Large intestine (tissue), 3 donors: ENCODE data around the gene AMFR. TPM values are rescaled to one million over a fixed set of nuclear protein-coding genes. Genes with fewer than 3 reads are reported as not detected.

Experiments
- DNase-seq, 2 donors: peaks; one replicate each; pipeline versions ENCODE4 v3.0.0 to v3.0.0-alpha.2; 2013
- H3K27ac ChIP-seq: one replicate; pipeline ENCODE4 v1.5.1; 2013; ENCODE audit warnings: low read length
- H3K27me3 ChIP-seq: 2 replicates; pipeline ENCODE4 v1.6.1; 2013; ENCODE audit warnings: low read length; ENCODE audit not compliant: control insufficient read depth, insufficient read depth
- H3K36me3 ChIP-seq: 2 replicates; pipeline ENCODE4 v1.6.1; 2013; ENCODE audit warnings: low read length; ENCODE audit not compliant: control insufficient read depth, insufficient read depth
- H3K4me1 ChIP-seq: one replicate; pipeline ENCODE4 v1.6.1; 2013; ENCODE audit warnings: low read length; ENCODE audit not compliant: control insufficient read depth, insufficient read depth
- H3K4me3 ChIP-seq: one replicate; pipeline ENCODE4 v1.5.1; 2013; ENCODE audit warnings: low read length
- H3K9me3 ChIP-seq: one replicate; pipeline ENCODE4 v1.6.1; 2013; ENCODE audit warnings: mild to moderate bottlenecking, low read depth, low read length, moderate library complexity; ENCODE audit not compliant: control insufficient read depth
- WGBS: methylation state at CpG from one replicate; pipeline ENCODE4 v1.1.5; 2013; ENCODE audit warnings: low lambda C conversion rate; ENCODE audit not compliant: insufficient coverage; 5-methylcytosine and 5-hydroxymethylcytosine counted together
- polyA plus RNA-seq: library from polyadenylated mRNA; unstranded; fragments of 120-200 nt; gene quantifications from one replicate; pipeline ENCODE4 v1.2.1, GENCODE V29; 2013

AMFR gene
- polyA plus RNA-seq, 1 donor = 85.9 TPM

DNA sequence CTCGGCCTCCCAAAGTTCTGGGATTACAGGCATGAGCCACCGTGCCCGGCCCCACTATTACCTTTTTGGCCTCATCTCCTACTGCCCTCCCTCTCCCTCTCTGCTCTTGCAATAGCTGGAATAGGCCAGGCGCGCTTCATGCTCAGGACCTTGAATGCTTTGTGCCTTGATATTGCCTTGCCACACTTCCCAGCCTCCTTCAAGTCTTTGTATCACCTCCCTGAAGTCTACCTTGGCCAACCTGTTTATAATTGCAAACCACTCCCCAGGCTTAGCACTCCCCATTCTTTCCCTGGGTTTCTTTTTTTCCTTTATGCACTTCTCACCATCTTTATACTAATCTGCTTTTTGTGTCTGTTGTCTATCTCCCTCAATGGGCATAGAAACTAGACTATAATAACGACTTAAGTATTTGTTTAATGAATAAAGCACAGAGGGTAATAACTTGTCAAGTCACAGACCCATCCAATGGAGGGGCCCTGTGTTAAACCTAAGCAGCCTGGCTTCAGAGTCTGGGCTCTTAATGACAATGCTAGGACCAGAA lies 32.7 kb upstream of the AMFR start:
- Histone ChIP-seq H3K27ac (no peak overlapping the region), H3K9me3 (no peaks in the 10 kb centered on the region), H3K27me3 (no peaks in the 10 kb centered on the region), H3K36me3 (peaks cover 45% of the 10 kb centered on the region), H3K4me1 (no peaks in the 10 kb centered on the region), H3K4me3 (no peak overlapping the region)
- WGBS = 100% methylated on average over 2 of the region's 6 CpGs
- DNase-seq = no peak

DNA sequence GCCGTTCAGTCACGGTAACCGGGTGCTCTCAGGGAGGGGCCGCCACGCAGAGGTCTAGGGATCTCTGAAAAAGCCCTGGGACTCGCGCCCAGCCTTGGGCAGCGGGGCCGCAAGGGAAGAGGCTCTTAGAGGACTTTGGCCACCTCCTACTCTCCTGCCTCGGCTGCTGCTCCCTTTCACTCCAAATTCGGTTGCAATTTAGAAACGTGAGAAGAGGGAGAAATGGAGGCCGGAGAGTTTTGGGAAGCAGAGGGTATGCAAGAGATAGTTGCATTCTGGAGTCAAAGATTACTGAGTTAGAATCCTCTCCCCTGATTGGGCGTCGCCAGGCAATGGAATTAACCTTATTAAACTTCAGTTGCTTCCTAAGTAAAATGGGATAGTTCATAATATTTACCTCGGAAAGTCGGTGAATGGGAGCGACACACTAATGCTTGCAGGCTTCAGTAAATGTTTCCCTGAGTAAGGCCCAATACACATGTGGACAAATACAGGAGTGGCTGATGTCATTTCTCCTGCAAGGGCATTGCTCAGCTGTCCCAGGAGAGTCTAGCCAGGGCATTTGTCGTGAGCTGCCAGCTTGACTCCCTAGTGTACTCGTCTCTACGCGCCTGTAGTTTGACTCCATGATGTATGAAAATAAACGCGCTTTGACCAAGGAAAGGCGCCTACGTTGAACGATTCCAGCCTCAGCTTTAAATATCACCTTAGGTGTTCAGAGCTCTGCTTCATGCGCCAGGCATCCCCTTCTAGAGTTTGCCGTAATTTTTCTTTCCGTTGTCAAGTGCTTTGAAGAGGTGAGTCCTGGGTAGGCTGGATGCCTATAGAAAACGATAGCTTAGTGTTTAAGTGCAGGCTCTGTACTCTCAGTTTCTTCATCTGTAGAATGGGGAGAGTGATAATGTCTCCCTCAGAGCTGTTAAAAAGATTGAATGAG lies 26.7 kb upstream of the AMFR start:
- Histone ChIP-seq H3K27me3 (no peaks in the 10 kb centered on the region), H3K4me3 (peak overlapping the region; percentile 86), H3K9me3 (no peaks in the 10 kb centered on the region), H3K36me3 (peaks cover 22% of the 10 kb centered on the region), H3K4me1 (peaks cover 7% of the 10 kb centered on the region), H3K27ac (peak overlapping the region; percentile 92)
- peak; percentile 33 to 71 for DNase-seq
- no CpG with 5 or more reads among the region's 31 CpGs for WGBS

- peak; percentile 97 to 98 for DNase-seq
- Histone ChIP-seq H3K36me3 (peaks cover 20% of the 10 kb centered on the region), H3K9me3 (no peaks in the 10 kb centered on the region), H3K27ac (peak within 1 kb of the TSS; percentile 92), H3K4me3 (peak within 1 kb of the TSS; percentile 86), H3K4me1 (peaks cover 7% of the 10 kb centered on the region), H3K27me3 (no peaks in the 10 kb centered on the region)
- WGBS = no CpG with 5 or more reads among the region's 56 CpGs
Measured at GRCh38 chr16:56450986-56451752, 25.8 kb upstream of the AMFR start, which contains the start of the genes NUDT21 and OGFOD1. TSS of gene NUDT21 (minus strand) at chr16:56451332. CDS start at chr16:56451202, 130 bp downstream. TSS of gene OGFOD1 (plus strand) at chr16:56451554. CDS start at chr16:56451613, 59 bp downstream.

DNA sequence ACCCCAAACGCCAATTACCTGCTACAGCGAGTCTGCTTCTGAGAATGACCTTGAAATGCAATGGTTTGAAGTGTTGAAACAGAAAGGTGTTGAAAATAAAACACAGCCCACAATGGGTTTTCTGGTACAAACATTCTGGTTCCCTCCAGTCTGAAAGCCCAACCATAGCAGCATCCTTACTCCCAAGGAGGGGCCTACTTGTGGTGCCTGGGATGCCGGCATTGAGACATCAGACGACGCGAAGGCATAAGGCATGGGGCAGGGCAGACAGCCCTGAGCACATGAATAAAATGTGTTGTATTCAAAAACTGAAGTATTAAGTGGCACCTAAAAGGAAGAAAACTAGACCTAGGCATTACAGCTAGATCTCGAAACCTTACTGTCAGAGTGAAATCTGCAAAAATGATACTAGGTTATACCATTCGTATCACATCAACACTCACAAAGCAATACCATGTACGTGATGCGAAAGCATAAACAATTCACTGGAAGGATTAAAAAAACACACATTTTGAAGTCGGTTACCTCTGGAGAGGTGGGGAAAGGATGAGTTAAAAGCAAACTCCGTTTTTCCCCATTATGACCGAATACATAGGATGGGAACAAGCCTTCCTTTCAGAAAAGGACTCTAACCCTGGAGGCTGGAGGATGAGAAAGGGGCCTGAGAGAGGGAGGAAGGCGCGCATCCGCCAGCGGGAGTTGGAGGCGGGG lies 25.1 kb upstream of the AMFR start:
- WGBS = 20% methylated on average over 1 of the region's 18 CpGs
- H3K27ac ChIP-seq = peak overlapping the region; percentile 71
- peak overlapping the region; percentile 86 for H3K4me3 ChIP-seq
- no peaks in the 10 kb centered on the region for H3K9me3 ChIP-seq
- no peaks in the 10 kb centered on the region for H3K27me3 ChIP-seq
- peaks cover 7% of the 10 kb centered on the region for H3K4me1 ChIP-seq
- peak; percentile 5 to 35 for DNase-seq
- peaks cover 20% of the 10 kb centered on the region for H3K36me3 ChIP-seq

- no peaks in the 10 kb centered on the region for H3K27me3 ChIP-seq
- peak in 1 of 2 donors; percentile 47 for DNase-seq
- H3K4me3 ChIP-seq = no peak overlapping the region
- peaks cover 27% of the 10 kb centered on the region for H3K36me3 ChIP-seq
- H3K9me3 ChIP-seq = no peaks in the 10 kb centered on the region
- H3K27ac ChIP-seq = peak overlapping the region; percentile 23
- peaks cover 7% of the 10 kb centered on the region for H3K4me1 ChIP-seq
Measured at GRCh38 chr16:56448005-56448404, 22.7 kb upstream of the AMFR start.

DNA sequence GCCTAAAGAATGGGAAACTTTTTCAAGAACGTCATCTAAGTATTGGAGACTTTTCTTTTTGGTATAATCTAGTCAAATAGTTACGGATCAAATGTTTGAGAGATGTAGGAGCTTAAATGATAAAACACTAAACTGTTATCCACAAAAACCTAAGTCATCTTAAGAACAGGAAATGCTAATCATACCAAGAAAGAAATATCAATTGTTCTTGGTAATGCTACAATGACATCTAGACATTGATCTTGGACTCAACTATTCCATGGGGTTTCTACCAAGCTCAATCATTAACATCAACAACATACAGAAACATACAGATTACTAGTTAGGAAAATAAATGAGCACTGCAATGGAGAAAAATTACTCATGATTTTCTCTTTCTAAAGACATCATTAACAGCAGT lies 21.9 kb upstream of the AMFR start:
- Histone ChIP-seq H3K27ac (peak overlapping the region; percentile 13), H3K9me3 (no peaks in the 10 kb centered on the region), H3K36me3 (peaks cover 32% of the 10 kb centered on the region), H3K4me3 (no peak overlapping the region), H3K4me1 (peaks cover 7% of the 10 kb centered on the region), H3K27me3 (no peaks in the 10 kb centered on the region)
- WGBS = 56% methylated on average over 2 of the region's 2 CpGs
- DNase-seq = no peak

- no peaks in the 10 kb centered on the region for H3K27me3 ChIP-seq
- H3K9me3 ChIP-seq = no peaks in the 10 kb centered on the region
- WGBS = no CpG with 5 or more reads among the region's 1 CpG
- H3K4me1 ChIP-seq = no peaks in the 10 kb centered on the region
- no peak overlapping the region for H3K4me3 ChIP-seq
- peaks cover 52% of the 10 kb centered on the region for H3K36me3 ChIP-seq
- DNase-seq = no peak
- H3K27ac ChIP-seq = no peak overlapping the region
Measured at GRCh38 chr16:56438038-56438437, 12.7 kb upstream of the AMFR start.

DNA sequence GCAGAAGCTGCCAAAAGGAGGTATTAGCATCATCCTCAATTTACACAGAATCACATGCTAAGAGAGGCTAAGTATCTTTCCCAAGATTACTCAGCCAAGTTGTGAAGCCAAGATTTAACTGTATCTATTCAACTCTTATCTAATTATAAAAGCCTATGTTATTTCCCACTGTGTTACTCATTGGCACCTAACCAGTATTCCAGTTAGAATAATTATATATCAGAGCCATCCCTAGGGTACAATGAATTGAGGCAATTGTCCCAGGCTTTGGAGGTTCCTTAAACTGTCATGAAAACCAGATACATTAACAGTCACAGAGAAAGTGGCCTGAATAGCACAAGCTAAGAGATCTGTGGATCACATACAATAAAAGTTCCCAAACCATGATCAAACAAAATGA lies 10.9 kb upstream of the AMFR start:
- Histone ChIP-seq H3K4me3 (no peak overlapping the region), H3K9me3 (no peaks in the 10 kb centered on the region), H3K27me3 (no peaks in the 10 kb centered on the region), H3K36me3 (peaks cover 46% of the 10 kb centered on the region), H3K4me1 (no peaks in the 10 kb centered on the region), H3K27ac (no peak overlapping the region)
- no peak for DNase-seq

DNA sequence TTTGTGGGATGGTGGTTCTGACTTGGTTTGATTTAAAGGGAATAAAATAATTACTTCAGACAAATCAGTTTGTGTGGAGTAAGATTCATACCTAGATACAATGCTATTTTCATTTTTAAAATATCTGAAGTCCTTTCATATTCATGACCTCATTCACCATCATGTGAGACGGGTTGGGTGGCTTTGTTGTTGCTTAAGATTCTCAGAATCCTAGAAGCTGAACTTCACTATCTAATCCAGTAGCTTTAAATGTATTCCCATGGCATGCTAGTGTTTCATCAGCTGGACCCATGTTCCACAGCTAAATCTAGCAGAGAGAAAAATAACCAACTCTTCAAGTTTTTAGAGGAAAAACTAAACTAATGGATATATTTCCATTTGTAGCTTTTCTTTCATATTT lies 2.7 kb upstream of the AMFR start:
- Histone ChIP-seq H3K27ac (no peak overlapping the region), H3K4me3 (no peak overlapping the region), H3K36me3 (peaks cover 18% of the 10 kb centered on the region), H3K27me3 (no peaks in the 10 kb centered on the region), H3K9me3 (no peaks in the 10 kb centered on the region), H3K4me1 (peaks cover 2% of the 10 kb centered on the region)
- WGBS = no CpG with 5 or more reads among the region's 1 CpG
- peak in 1 of 2 donors; percentile 44 for DNase-seq

DNA sequence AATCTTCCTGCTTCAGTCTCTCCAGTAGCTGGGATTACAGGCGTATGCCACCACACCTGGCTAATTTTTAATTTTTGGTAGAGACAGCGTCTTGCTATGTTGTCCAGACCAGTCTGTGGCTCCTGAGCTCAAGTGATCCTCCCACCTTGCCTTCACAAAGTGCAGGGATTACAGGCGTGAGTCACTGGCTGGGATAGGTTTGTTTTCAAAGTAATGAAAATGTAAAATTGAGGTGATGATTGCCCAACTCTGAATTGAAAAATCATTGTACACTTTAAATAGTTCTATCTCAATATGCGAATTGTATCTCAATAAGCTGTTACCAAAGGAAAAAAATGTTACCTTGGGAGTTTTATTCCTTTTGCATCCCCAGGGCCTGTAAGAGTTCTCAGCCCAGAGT lies 1.2 kb upstream of the AMFR start:
- Histone ChIP-seq H3K4me3 (no peak overlapping the region), H3K4me1 (peaks cover 3% of the 10 kb centered on the region), H3K27me3 (no peaks in the 10 kb centered on the region), H3K36me3 (peaks cover 12% of the 10 kb centered on the region), H3K27ac (no peak overlapping the region), H3K9me3 (no peaks in the 10 kb centered on the region)
- WGBS = 100% methylated on average over 1 of the region's 4 CpGs
- DNase-seq = peak in 1 of 2 donors; percentile 9
